HCT116 (cell line): ENCODE measurements around the gene LIG3. TPM values are rescaled to one million over a fixed set of nuclear protein-coding genes. Genes with fewer than 3 reads are reported as not detected.

Experiments used
- ATAC-seq: fragments of 200-7000 bp; cut with Tn5 transposase; 2 replicates; pipeline ENCODE4 v1.9.1; 2020; ENCODE audit warnings: mild to moderate bottlenecking, moderate library complexity
- BruUV-seq: library from RNA; stranded (reverse); fragments of 400-500 nt; replicated peaks from 2 replicates; lab custom pipeline; 2021; lab: Mats Ljungman, UMichigan
- CTCF ChIA-PET: fragments of 300-600 bp; sonication (Branson Sonifier 250); formaldehyde crosslinking; loops from one replicate; lab custom pipeline; 2021; ENCODE audit warnings: antibody characterized with exemption; lab: Charles Lee
- POLR2A ChIA-PET: fragments of 300-600, 350-600 bp; sonication (Branson Sonifier 250); formaldehyde crosslinking; loops from one replicate; lab custom pipeline; 2021; ENCODE audit warnings: antibody characterized with exemption; lab: Charles Lee
- RAD21 ChIA-PET, 2 experiments: fragments of 300-600 bp; sonication (Branson Sonifier 250); formaldehyde crosslinking; loops; one replicate each; lab custom pipeline; 2023; ENCODE audit warnings: low total read pairs in 2 of 2; ENCODE audit not compliant: uncharacterized antibody in 2 of 2, unreplicated experiment in 2 of 2, low non-redundant PET in 1 of 2; lab: Charles Lee
- DNase-seq: peaks from one replicate; pipeline ENCODE4 v3.0.0-alpha.2; 2010; ENCODE audit warnings: low read depth, low spot score
- H2AFZ ChIP-seq: fragments of 200-600 bp; shearing (Covaris generic), sonication (generic); 2 replicates; pipeline ENCODE4 v1.6.1; 2017; ENCODE audit warnings: low read depth, mixed run types, mixed read lengths, antibody characterized with exemption, low read length; ENCODE audit not compliant: poor library complexity, severe bottlenecking
- H3K27ac ChIP-seq: 2 replicates; pipeline ENCODE4 v1.5.1; 2012; ENCODE audit warnings: low read depth, low read length
- H3K27me3 ChIP-seq: fragments of 200-600 bp; sonication (generic); 2 replicates; pipeline ENCODE4 v1.6.1; 2016; ENCODE audit warnings: mixed run types, low read length, mixed read lengths; ENCODE audit not compliant: insufficient read depth
- H3K36me3 ChIP-seq, 2 experiments: fragments of 200-500 bp in 1 of 2; fragments of 200-600 bp in 1 of 2; sonication (Bioruptor generic) in 1 of 2; sonication (generic) in 1 of 2; 2 replicates each; pipeline versions ENCODE4 v1.5.1 to v1.6.1; 2014 to 2016; ENCODE audit warnings: low read length in 2 of 2, inconsistent platforms in 1 of 2, mixed read lengths in 1 of 2, mixed run types in 1 of 2; ENCODE audit not compliant: insufficient read depth in 2 of 2, control insufficient read depth in 1 of 2
- H3K4me1 ChIP-seq, 2 experiments: fragments of 200-600 bp in 1 of 2; sonication (generic) in 1 of 2; 2 replicates each; pipeline versions ENCODE4 v1.5.1 to v1.6.1; 2012 to 2017; ENCODE audit warnings: low read length in 2 of 2, inconsistent platforms in 1 of 2, mild to moderate bottlenecking in 1 of 2, mixed read lengths in 1 of 2, mixed run types in 1 of 2, moderate library complexity in 1 of 2; ENCODE audit not compliant: insufficient read depth in 2 of 2, control insufficient read depth in 1 of 2
- H3K4me2 ChIP-seq: fragments of 200-600 bp; sonication (generic); 2 replicates; pipeline ENCODE4 v1.6.1; 2017; ENCODE audit warnings: mixed run types, low read length, mixed read lengths
- H3K4me3 ChIP-seq, 2 experiments: fragments of 200-600 bp in 1 of 2; sonication (generic) in 1 of 2; replicated peaks in 1 of 2; 2 replicates each; pipeline ENCODE4 v1.5.1; 2011 to 2016; ENCODE audit warnings: low read length in 2 of 2, control low read depth in 1 of 2, low read depth in 1 of 2, mild to moderate bottlenecking in 1 of 2, mixed read lengths in 1 of 2, mixed run types in 1 of 2
- H3K79me2 ChIP-seq: fragments of 200-600 bp; sonication (generic); 2 replicates; pipeline ENCODE4 v1.6.1; 2017; ENCODE audit warnings: mild to moderate bottlenecking, mixed run types, low read length, moderate library complexity, mixed read lengths; ENCODE audit not compliant: insufficient read depth
- H3K9ac ChIP-seq: fragments of 200-600 bp; sonication (generic); 2 replicates; pipeline ENCODE4 v1.6.1; 2016; ENCODE audit warnings: low read length, mixed read lengths
- H3K9me2 ChIP-seq: fragments of 200-600 bp; sonication (generic), shearing (Covaris generic); 2 replicates; pipeline ENCODE4 v1.6.1; 2017; ENCODE audit warnings: mixed run types, mild to moderate bottlenecking, moderate library complexity; ENCODE audit not compliant: insufficient read depth
- H3K9me3 ChIP-seq, 2 experiments: fragments of 200-500 bp in 1 of 2; fragments of 200-600 bp in 1 of 2; sonication (Bioruptor generic) in 1 of 2; sonication (generic) in 1 of 2; 2 replicates each; pipeline ENCODE4 v1.6.1; 2014 to 2017; ENCODE audit warnings: low read length in 2 of 2, mixed read lengths in 2 of 2, inconsistent platforms in 1 of 2, low read depth in 1 of 2, mild to moderate bottlenecking in 1 of 2, mixed run types in 1 of 2, moderate library complexity in 1 of 2; ENCODE audit not compliant: control insufficient read depth in 1 of 2, insufficient read depth in 1 of 2
- H4K20me1 ChIP-seq: fragments of 200-600 bp; sonication (generic), shearing (Covaris generic); 2 replicates; pipeline ENCODE4 v1.6.1; 2017; ENCODE audit warnings: mixed run types, mild to moderate bottlenecking, moderate library complexity; ENCODE audit not compliant: insufficient read depth
- ATF3 ChIP-seq: IDR thresholded peaks from 2 replicates; pipeline ENCODE4 v1.6.1; 2012
- CBX3 ChIP-seq: IDR thresholded peaks from 2 replicates; pipeline ENCODE4 v1.6.1; 2012; ENCODE audit warnings: low read depth
- CEBPB ChIP-seq: IDR thresholded peaks from 2 replicates; pipeline ENCODE4 v1.6.1; 2012; ENCODE audit warnings: low read depth
- EGR1 ChIP-seq: IDR thresholded peaks from 2 replicates; pipeline ENCODE4 v1.6.1; 2012; ENCODE audit warnings: low read depth
- EZH2 ChIP-seq: fragments of 200-600 bp; sonication (generic); IDR thresholded peaks from 2 replicates; pipeline ENCODE4 v1.6.1; 2017; ENCODE audit warnings: antibody characterized with exemption, mixed run types
- EZH2phosphoT487 ChIP-seq: fragments of 200-600 bp; IDR thresholded peaks from 2 replicates; pipeline ENCODE4 v1.6.1; 2018; ENCODE audit warnings: antibody characterized with exemption, borderline replicate concordance
- FOSL1 ChIP-seq: IDR thresholded peaks from 2 replicates; pipeline ENCODE4 v1.6.1; 2012; ENCODE audit warnings: low read depth
- JUND ChIP-seq: IDR thresholded peaks from 2 replicates; pipeline ENCODE4 v1.6.1; 2012
- MAX ChIP-seq: IDR thresholded peaks from 2 replicates; pipeline ENCODE4 v1.6.1; 2012
- POLR2A ChIP-seq: IDR thresholded peaks from 2 replicates; pipeline ENCODE4 v1.7.0; 2011; ENCODE audit warnings: borderline replicate concordance; ENCODE audit not compliant: insufficient read depth, insufficient read length; ENCODE audit errors: extremely low read depth
- POLR2AphosphoS5 ChIP-seq: IDR thresholded peaks from 2 replicates; pipeline ENCODE4 v1.6.1; 2011; ENCODE audit warnings: mild to moderate bottlenecking, low read depth, low read length, moderate library complexity
- RAD21 ChIP-seq: IDR thresholded peaks from 2 replicates; pipeline ENCODE4 v1.6.1; 2012; ENCODE audit warnings: low read depth, mild to moderate bottlenecking
- SIN3A ChIP-seq: IDR thresholded peaks from 2 replicates; pipeline ENCODE4 v1.6.1; 2012; ENCODE audit warnings: low read depth
- SP1 ChIP-seq: IDR thresholded peaks from 2 replicates; pipeline ENCODE4 v1.6.1; 2012; ENCODE audit warnings: low read depth
- TCF7L2 ChIP-seq: IDR thresholded peaks from 2 replicates; pipeline ENCODE4 v1.7.0; 2011; ENCODE audit warnings: borderline replicate concordance, inconsistent platforms; ENCODE audit not compliant: insufficient read depth, insufficient read length; ENCODE audit errors: extremely low read depth
- YY1 ChIP-seq: IDR thresholded peaks from 2 replicates; pipeline ENCODE4 v1.6.1; 2011; ENCODE audit warnings: low read length, low read depth, moderate library complexity, mild to moderate bottlenecking; ENCODE audit not compliant: insufficient replicate concordance; ENCODE audit errors: extremely low read depth
- ZBTB33 ChIP-seq: IDR thresholded peaks from 2 replicates; pipeline ENCODE4 v1.6.1; 2011; ENCODE audit warnings: mild to moderate bottlenecking, low read length, moderate library complexity; ENCODE audit not compliant: insufficient replicate concordance; ENCODE audit errors: extremely low read depth
- ZFX ChIP-seq: fragments of 450-650 bp; IDR thresholded peaks from 2 replicates; pipeline ENCODE4 v1.6.1; 2017
- ZNF274 ChIP-seq: fragments of 200-500 bp; sonication (Bioruptor generic); IDR thresholded peaks from 2 replicates; pipeline ENCODE4 v1.6.1; 2014; ENCODE audit warnings: mild to moderate bottlenecking, low read depth, low read length, inconsistent platforms
- intact Hi-C: fragments of 100-400 bp; cut with micrococcal nuclease; formaldehyde crosslinking; loops from 2 replicates; pipeline ENCODE4 v1.10.0; 2022
- total RNA-seq: library from RNA; stranded (reverse); gene quantifications from one replicate; pipeline ENCODE4 v1.2.1, GENCODE V29; 2021; ENCODE audit not compliant: unreplicated experiment

LIG3 gene
- total RNA-seq, 1 experiment from 2014 or later: 49.4 TPM

GRCh38 chr17:35006961-35007360 lies 26.6 kb downstream of the LIG3 start:
- H3K36me3 ChIP-seq: peaks cover 10 to 11% of the 10 kb centered on the region in 2 experiments; a peak in 3 of 4 replicates

GRCh38 chr17:35010093-35010492 lies 29.8 kb downstream of the LIG3 start:
- Histone ChIP-seq H3K9me2 (no peaks in the 10 kb centered on the region), H3K4me3 (no peak overlapping the region), H3K9ac (no peak overlapping the region), H3K4me1 (no peaks in the 10 kb centered on the region), H3K4me2 (no peak overlapping the region), H3K9me3 (no peaks in the 10 kb centered on the region), H3K36me3 (peaks cover under 1 to 3% of the 10 kb centered on the region in 2 experiments; a peak in 3 of 4 replicates)
- ATAC-seq (no peak), DNase-seq (no peak)
- ChIA-PET POLR2A (interaction anchor here (0.6 kb wide), 1 partner anchor 141 kb away, joined by 3 read pairs; no protein-coding TSS in a partner anchor), CTCF (no interaction called here)
- no TSS peak for BruUV-seq
- no peak for TF ChIP-seq ZNF274
- TF ChIP-seq JUND: no peak
- TF ChIP-seq FOSL1: no peak
- no peak for TF ChIP-seq YY1
- no peak for TF ChIP-seq MAX
- no peak for TF ChIP-seq EZH2
- no peak for TF ChIP-seq CBX3
- no peak for TF ChIP-seq CEBPB
- TF ChIP-seq POLR2A: no peak
- no peak for TF ChIP-seq TCF7L2
- TF ChIP-seq SIN3A: no peak
- no peak for TF ChIP-seq ZFX
- no peak for TF ChIP-seq EGR1
- no peak for TF ChIP-seq EZH2phosphoT487
- no peak for TF ChIP-seq SP1
- no peak for TF ChIP-seq RAD21
- no peak for TF ChIP-seq POLR2AphosphoS5
- no peak for TF ChIP-seq ZBTB33
- no peak for TF ChIP-seq ATF3
- TF ChIP-seq, all 23 proteins: peak for 0
- no peak overlapping the region for H2AFZ ChIP-seq
- intact Hi-C loops: no loop called here
- H3K79me2 ChIP-seq: no peaks in the 10 kb centered on the region
- H4K20me1 ChIP-seq: no peaks in the 10 kb centered on the region
- no peak overlapping the region for H3K27ac ChIP-seq
- no peaks in the 10 kb centered on the region for H3K27me3 ChIP-seq
- RAD21 ChIA-PET: no interaction called here

More at GRCh38 chr17:35006961-35007360, 26.6 kb downstream of the LIG3 start:
- Histone ChIP-seq H3K27ac (no peak overlapping the region), H3K4me3 (no peak overlapping the region), H3K9me2 (no peaks in the 10 kb centered on the region), H3K27me3 (no peaks in the 10 kb centered on the region), H3K9ac (no peak overlapping the region), H3K4me2 (no peak overlapping the region), H3K4me1 (no peaks in the 10 kb centered on the region), H2AFZ (no peak overlapping the region), H3K9me3 (no peaks in the 10 kb centered on the region), H3K79me2 (no peaks in the 10 kb centered on the region), H4K20me1 (no peaks in the 10 kb centered on the region)
- DNase-seq (no peak), ATAC-seq (no peak)
- TF ChIP-seq POLR2AphosphoS5 (no peak), MAX (no peak), ZNF274 (no peak), POLR2A (no peak)
- BruUV-seq: no TSS peak
- intact Hi-C loops: no loop called here
- POLR2A ChIA-PET: no interaction called here
- RAD21 ChIA-PET: no interaction called here
- CTCF ChIA-PET: no interaction called here
